ENCODE data around the gene IL17REL.

DNA sequence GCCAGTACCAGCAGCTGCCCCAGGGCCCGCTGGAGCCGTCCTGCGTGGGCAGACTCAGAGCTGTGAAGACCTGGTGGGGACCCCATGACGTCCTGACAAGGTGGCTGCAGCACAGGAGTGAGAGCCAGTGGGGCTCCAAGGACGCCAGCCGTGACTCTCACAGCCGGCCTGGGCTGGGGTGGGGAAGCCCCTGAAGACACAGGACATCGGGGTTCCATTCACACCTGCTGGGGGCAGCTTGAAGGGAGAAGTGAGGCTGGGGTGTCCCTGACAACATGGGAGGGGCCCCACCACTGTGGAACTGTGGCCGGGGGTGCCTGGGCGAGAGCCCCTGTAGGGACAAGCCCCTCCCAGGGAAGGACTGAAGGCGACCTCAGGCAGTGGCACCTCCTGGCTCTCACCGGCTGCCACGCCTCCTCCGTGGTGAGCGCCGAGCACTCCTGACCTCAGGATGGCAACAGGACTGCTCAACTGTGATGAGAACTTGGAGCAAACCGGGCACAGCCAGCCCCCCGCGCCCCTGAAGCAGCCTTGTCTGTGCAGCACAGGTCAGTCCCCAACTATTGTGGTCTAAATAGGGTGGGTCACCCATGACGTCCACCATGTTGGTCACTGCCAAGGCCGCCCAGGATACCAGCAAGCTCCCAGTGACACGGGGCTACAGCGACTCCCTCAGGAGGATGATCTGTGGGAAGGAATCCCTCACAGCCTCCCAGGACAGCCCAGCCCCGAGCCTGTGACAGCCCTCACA is 22.7 kb upstream of the IL17REL start:
- TF ChIP-seq CTCF (IDR thresholded peaks at IDR 0.05) (no peak), POLR2AphosphoS5 (IDR thresholded peaks at IDR 0.05) (no peak), POLR2A (IDR thresholded peaks at IDR 0.05) (no peak)
